ENCODE data around the gene XPOT.

XPOT gene

GRCh38 chr12:64469455-64470142, 65.4 kb downstream of the XPOT start:
- DNase-seq, result no peak

- no peak for DNase-seq
Observed at GRCh38 chr12:64470495-64470894, 66.3 kb downstream of the XPOT start.

GRCh38 chr12:64473176-64473575, 69.0 kb downstream of the XPOT start:
- DNase-seq, result no peak

GRCh38 chr12:64475518-64475917, 71.3 kb downstream of the XPOT start:
- DNase-seq, result no peak

GRCh38 chr12:64476844-64477243, 72.7 kb downstream of the XPOT start:
- no peak for DNase-seq

- DNase-seq, result no peak
Observed at GRCh38 chr12:64478661-64479060, 74.5 kb downstream of the XPOT start.

- DNase-seq, result no peak
Observed at GRCh38 chr12:64480148-64480547, 76.0 kb downstream of the XPOT start.

- no peak for DNase-seq
Observed at GRCh38 chr12:64486657-64487056, 82.5 kb downstream of the XPOT start.

- DNase-seq, result no peak
Observed at GRCh38 chr12:64491718-64492117, 87.5 kb downstream of the XPOT start.

- DNase-seq, result no peak
Observed at GRCh38 chr12:64493513-64493912, 89.3 kb downstream of the XPOT start.

GRCh38 chr12:64494998-64495729, 91.0 kb downstream of the XPOT start:
- DNase-seq, result no peak

- DNase-seq, result no peak
Observed at GRCh38 chr12:64496839-64497400, 92.7 kb downstream of the XPOT start.

GRCh38 chr12:64497484-64497883, 93.3 kb downstream of the XPOT start:
- no peak for DNase-seq

GRCh38 chr12:64497903-64498302, 93.7 kb downstream of the XPOT start:
- no peak for DNase-seq

GRCh38 chr12:64500394-64500793, 96.2 kb downstream of the XPOT start:
- DNase-seq, result no peak

Measured in COR-L47 (cell line).